Activated T-cell treated with anti-CD3 and anti-CD28 coated beads, Interleukin-2, amount 50 U/mL, for 72 hours (primary cell): Measurements from ENCODE around the gene P3H3. TPM values are rescaled to one million over a fixed set of nuclear protein-coding genes. Genes with fewer than 3 reads are reported as not detected.

Experiments used
- ATAC-seq, 2 donors: fragments of 150-1000 bp; cut with Tn5 transposase; replicated peaks in 1 of 2; 2 replicates each; pipeline ENCODE4 v1.10.0; 2021; ENCODE audit warnings: moderate library complexity in 2 of 2, mild to moderate bottlenecking in 1 of 2
- DNase-seq, 2 donors: peaks; one replicate each; pipeline ENCODE4 v3.0.0; 2021 to 2022; ENCODE audit warnings: mixed read lengths in 1 of 2
- H3K27ac Mint-ChIP-seq: one replicate; pipeline ENCODE4 v1.8.0; 2022; ENCODE audit warnings: mild to moderate bottlenecking, moderate library complexity, mixed read lengths
- H3K27me3 Mint-ChIP-seq: one replicate; pipeline ENCODE4 v1.8.0; 2022; ENCODE audit warnings: low read depth, mixed read lengths
- H3K36me3 Mint-ChIP-seq, 2 donors: one replicate each; pipeline ENCODE4 v1.8.0; 2022; ENCODE audit warnings: mixed read lengths in 2 of 2, mild to moderate bottlenecking in 1 of 2; ENCODE audit not compliant: insufficient read depth in 2 of 2
- H3K4me1 Mint-ChIP-seq: one replicate; pipeline ENCODE4 v1.8.0; 2022; ENCODE audit warnings: low read depth, mixed read lengths
- H3K4me3 Mint-ChIP-seq, 2 donors: one replicate each; pipeline ENCODE4 v1.8.0; 2022; ENCODE audit warnings: mild to moderate bottlenecking in 2 of 2, mixed read lengths in 2 of 2, moderate library complexity in 2 of 2
- H3K9me3 Mint-ChIP-seq, 2 donors: one replicate each; pipeline ENCODE4 v1.8.0; 2022; ENCODE audit warnings: mixed read lengths in 2 of 2
- total RNA-seq, 2 donors: library from RNA; stranded (reverse); gene quantifications; one replicate each; pipeline ENCODE4 v1.2.3, GENCODE V29; 2022

The P3H3 gene
- total RNA-seq, 2 donors from 2014 or later, result 2.2 to 2.6 TPM

- Mint-ChIP-seq H3K27me3 (no peaks in the 10 kb centered on the region), H3K36me3 (peaks cover 9 to 23% of the 10 kb centered on the region in 2 donors), H3K9me3 (no peaks in the 10 kb centered on the region), H3K4me1 (peaks cover 31% of the 10 kb centered on the region), H3K4me3 (no peak overlapping the region), H3K27ac (no peak overlapping the region)
- ATAC-seq, result no peak
- DNase-seq, result no peak
Observed at GRCh38 chr12:6846316-6846869, 18.2 kb downstream of the P3H3 start.

GRCh38 chr12:6847676-6848075 is 19.5 kb downstream of the P3H3 start:
- H3K27ac Mint-ChIP-seq, result no peak overlapping the region
- ATAC-seq (no peak), DNase-seq (no peak)
- H3K9me3 Mint-ChIP-seq, result no peaks in the 10 kb centered on the region
- no peak overlapping the region for H3K4me3 Mint-ChIP-seq
- no peaks in the 10 kb centered on the region for H3K27me3 Mint-ChIP-seq
- peaks cover 31% of the 10 kb centered on the region for H3K4me1 Mint-ChIP-seq
- peaks cover 9 to 23% of the 10 kb centered on the region in 2 donors for H3K36me3 Mint-ChIP-seq

GRCh38 chr12:6849427-6849826 is 21.2 kb downstream of the P3H3 start:
- ATAC-seq, result no peak
- H3K4me3 Mint-ChIP-seq, result peak overlapping the region; percentile 76 to 86
- H3K27me3 Mint-ChIP-seq, result no peaks in the 10 kb centered on the region
- H3K9me3 Mint-ChIP-seq, result no peaks in the 10 kb centered on the region
- peaks cover 9 to 23% of the 10 kb centered on the region in 2 donors for H3K36me3 Mint-ChIP-seq
- peak overlapping the region; percentile 10 for H3K27ac Mint-ChIP-seq
- peaks cover 48% of the 10 kb centered on the region for H3K4me1 Mint-ChIP-seq
- no peak for DNase-seq

- no peak for ATAC-seq
- Mint-ChIP-seq H3K9me3 (no peaks in the 10 kb centered on the region), H3K4me3 (peak overlapping the region; percentile 76 to 86), H3K4me1 (peaks cover 50% of the 10 kb centered on the region), H3K27ac (peak overlapping the region; percentile 10), H3K27me3 (no peaks in the 10 kb centered on the region), H3K36me3 (peaks cover 9 to 23% of the 10 kb centered on the region in 2 donors)
- DNase-seq, result no peak
Observed at GRCh38 chr12:6849976-6850560, 21.9 kb downstream of the P3H3 start.

- H3K27ac Mint-ChIP-seq, result no peak overlapping the region
- H3K9me3 Mint-ChIP-seq, result no peaks in the 10 kb centered on the region
Observed at GRCh38 chr12:6850796-6851152, 22.6 kb downstream of the P3H3 start.

GRCh38 chr12:6851153-6851920 is 23.1 kb downstream of the P3H3 start, which contains the start of gene CDCA3:
Gene CDCA3, minus strand, starts transcription at chr12:6851286. Its CDS starts 334 bp downstream, at chr12:6850952.
- H3K36me3 Mint-ChIP-seq, result peaks cover 11 to 24% of the 10 kb centered on the region in 2 donors

More at GRCh38 chr12:6850796-6851152, 22.6 kb downstream of the P3H3 start:
- no peaks in the 10 kb centered on the region for H3K27me3 Mint-ChIP-seq
- DNase-seq (no peak), ATAC-seq (no peak)
- peaks cover 9 to 23% of the 10 kb centered on the region in 2 donors for H3K36me3 Mint-ChIP-seq
- H3K4me1 Mint-ChIP-seq, result peaks cover 50% of the 10 kb centered on the region
- H3K4me3 Mint-ChIP-seq, result peak overlapping the region; percentile 76 to 86

GRCh38 chr12:6851921-6852650 is 23.9 kb downstream of the P3H3 start, which contains the start of gene USP5:
Gene USP5, plus strand, starts transcription at chr12:6852150. Its CDS starts 30 bp downstream, at chr12:6852180.
- peak; percentile 80 to 81 for ATAC-seq
- no peaks in the 10 kb centered on the region for H3K27me3 Mint-ChIP-seq
- H3K4me1 Mint-ChIP-seq, result peaks cover 50% of the 10 kb centered on the region
- peak within 1 kb of the TSS; percentile 76 to 86 for H3K4me3 Mint-ChIP-seq
- peaks cover 9 to 19% of the 10 kb centered on the region in 2 donors for H3K36me3 Mint-ChIP-seq
- peak within 1 kb of the TSS; percentile 97 for H3K27ac Mint-ChIP-seq
- no peaks in the 10 kb centered on the region for H3K9me3 Mint-ChIP-seq
- DNase-seq, result peak; percentile 97 to 99

More at GRCh38 chr12:6851153-6851920, 23.1 kb downstream of the P3H3 start, which contains the start of gene CDCA3:
- ATAC-seq (peak; percentile 64 to 65), DNase-seq (peak; percentile 93 to 96)
- H3K4me3 Mint-ChIP-seq, result peak within 1 kb of the TSS; percentile 76 to 86
- H3K4me1 Mint-ChIP-seq, result peaks cover 50% of the 10 kb centered on the region
- peak within 1 kb of the TSS; percentile 97 for H3K27ac Mint-ChIP-seq
- no peaks in the 10 kb centered on the region for H3K27me3 Mint-ChIP-seq
- no peaks in the 10 kb centered on the region for H3K9me3 Mint-ChIP-seq

- peaks cover 44% of the 10 kb centered on the region for H3K4me1 Mint-ChIP-seq
- ATAC-seq (peak; percentile 13 to 22), DNase-seq (peak; percentile 78 to 80)
- H3K27me3 Mint-ChIP-seq, result no peaks in the 10 kb centered on the region
- H3K27ac Mint-ChIP-seq, result peak overlapping the region; percentile 78
- no peaks in the 10 kb centered on the region for H3K9me3 Mint-ChIP-seq
- H3K4me3 Mint-ChIP-seq, result peak overlapping the region; percentile 76 to 86
- peaks cover 7 to 21% of the 10 kb centered on the region in 2 donors for H3K36me3 Mint-ChIP-seq
Observed at GRCh38 chr12:6852651-6853354, 24.6 kb downstream of the P3H3 start.

- ATAC-seq (no peak), DNase-seq (no peak)
- peak overlapping the region; percentile 76 to 86 for H3K4me3 Mint-ChIP-seq
- peaks cover 44% of the 10 kb centered on the region for H3K4me1 Mint-ChIP-seq
- H3K27ac Mint-ChIP-seq, result peak overlapping the region; percentile 78
- H3K9me3 Mint-ChIP-seq, result no peaks in the 10 kb centered on the region
- H3K27me3 Mint-ChIP-seq, result no peaks in the 10 kb centered on the region
- peaks cover 8 to 23% of the 10 kb centered on the region in 2 donors for H3K36me3 Mint-ChIP-seq
Observed at GRCh38 chr12:6853626-6854025, 25.4 kb downstream of the P3H3 start.

GRCh38 chr12:6854036-6854435 is 25.8 kb downstream of the P3H3 start:
- Mint-ChIP-seq H3K36me3 (peaks cover 8 to 23% of the 10 kb centered on the region in 2 donors), H3K9me3 (no peaks in the 10 kb centered on the region), H3K4me1 (peaks cover 41% of the 10 kb centered on the region), H3K27ac (peak overlapping the region; percentile 78), H3K27me3 (no peaks in the 10 kb centered on the region), H3K4me3 (peak overlapping the region; percentile 76 to 86)
- DNase-seq (no peak), ATAC-seq (no peak)

GRCh38 chr12:6855322-6855721 is 27.1 kb downstream of the P3H3 start:
- H3K4me1 Mint-ChIP-seq, result peaks cover 29% of the 10 kb centered on the region
- peaks cover 6 to 20% of the 10 kb centered on the region in 2 donors for H3K36me3 Mint-ChIP-seq
- H3K27me3 Mint-ChIP-seq, result no peaks in the 10 kb centered on the region
- ATAC-seq, result no peak
- no peak overlapping the region for H3K27ac Mint-ChIP-seq
- H3K4me3 Mint-ChIP-seq, result no peak overlapping the region
- H3K9me3 Mint-ChIP-seq, result no peaks in the 10 kb centered on the region
- no peak for DNase-seq

- Mint-ChIP-seq H3K27me3 (no peaks in the 10 kb centered on the region), H3K9me3 (no peaks in the 10 kb centered on the region), H3K27ac (no peak overlapping the region), H3K4me1 (peaks cover 7% of the 10 kb centered on the region), H3K36me3 (peaks cover 13 to 27% of the 10 kb centered on the region in 2 donors), H3K4me3 (no peak overlapping the region)
- DNase-seq (no peak), ATAC-seq (no peak)
Observed at GRCh38 chr12:6858799-6859198, 30.6 kb downstream of the P3H3 start.
